Measurements from ENCODE around the gene SPATA19.

The SPATA19 gene

GRCh38 chr11:133793271-133794035 lies 51.9 kb downstream of the SPATA19 start:
- Histone ChIP-seq H3K27ac (no peak overlapping the region), H3K4me3 (no peak overlapping the region)

DNA sequence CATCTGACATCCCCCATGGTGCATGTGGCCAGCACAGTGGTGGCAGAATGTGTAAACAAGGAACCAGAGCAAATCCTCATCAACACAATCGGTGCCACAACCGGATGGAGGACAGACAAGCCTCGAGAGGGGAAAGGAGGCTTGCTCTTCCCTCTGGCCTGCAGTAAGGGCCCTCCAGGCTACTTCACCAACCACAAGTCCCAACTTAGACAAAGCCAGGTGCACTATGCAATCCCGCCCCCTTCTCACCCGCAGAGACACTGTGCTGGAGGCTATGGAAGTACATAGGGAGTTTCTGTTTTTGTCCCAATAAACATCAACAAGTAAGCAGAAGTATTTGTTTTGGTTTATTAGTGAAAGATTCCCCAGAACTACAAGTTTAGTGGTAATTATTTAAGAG lies 54.3 kb downstream of the SPATA19 start:
- Histone ChIP-seq H3K4me3 (no peak overlapping the region), H3K27ac (no peak overlapping the region)

Measured in skin epidermis (tissue), 12 donors.